HL-60 (cell line): ENCODE measurements around the gene DOCK8.

ENCODE experiments used
- GABPA ChIP-seq: IDR thresholded peaks from 2 replicates; pipeline ENCODE4 v1.6.1; 2012; ENCODE audit warnings: low read depth
- POLR2AphosphoS5 ChIP-seq: IDR thresholded peaks from 2 replicates; pipeline ENCODE4 v1.6.1; 2012; ENCODE audit warnings: low read depth
- REST ChIP-seq: IDR thresholded peaks from 2 replicates; pipeline ENCODE4 v1.6.1; 2012; ENCODE audit warnings: low read depth; ENCODE audit not compliant: insufficient replicate concordance
- SPI1 ChIP-seq: IDR thresholded peaks from 2 replicates; pipeline ENCODE4 v1.6.1; 2012; ENCODE audit warnings: low read depth, mild to moderate bottlenecking, borderline replicate concordance
- TF ChIP-seq, protein P1 (sequence below): IDR thresholded peaks from one replicate; pipeline ENCODE4 v1.5.1; 2011; ENCODE audit warnings: low read length, control low read depth, inconsistent platforms; ENCODE audit not compliant: insufficient read depth

DNA sequence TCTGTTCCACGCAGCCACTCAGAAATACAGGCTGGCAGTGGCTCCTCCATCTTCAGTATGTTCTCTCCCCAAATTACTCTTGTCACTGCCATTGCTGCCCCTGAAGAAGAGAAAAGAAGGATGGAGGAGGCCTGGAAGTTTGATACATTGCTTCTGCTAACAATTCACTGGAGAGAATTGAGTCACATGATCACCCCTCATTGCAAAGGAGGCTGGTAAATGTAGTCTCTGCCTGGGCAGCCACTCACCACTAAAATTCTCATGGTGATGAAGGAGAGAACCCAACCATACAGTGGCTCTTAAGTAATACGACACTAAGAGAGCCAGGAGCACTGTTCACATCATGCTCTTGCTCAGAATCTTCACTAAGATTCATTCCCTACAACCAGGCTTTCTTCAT, 112.0 kb downstream of the DOCK8 start:
- TF ChIP-seq, protein P1, sequence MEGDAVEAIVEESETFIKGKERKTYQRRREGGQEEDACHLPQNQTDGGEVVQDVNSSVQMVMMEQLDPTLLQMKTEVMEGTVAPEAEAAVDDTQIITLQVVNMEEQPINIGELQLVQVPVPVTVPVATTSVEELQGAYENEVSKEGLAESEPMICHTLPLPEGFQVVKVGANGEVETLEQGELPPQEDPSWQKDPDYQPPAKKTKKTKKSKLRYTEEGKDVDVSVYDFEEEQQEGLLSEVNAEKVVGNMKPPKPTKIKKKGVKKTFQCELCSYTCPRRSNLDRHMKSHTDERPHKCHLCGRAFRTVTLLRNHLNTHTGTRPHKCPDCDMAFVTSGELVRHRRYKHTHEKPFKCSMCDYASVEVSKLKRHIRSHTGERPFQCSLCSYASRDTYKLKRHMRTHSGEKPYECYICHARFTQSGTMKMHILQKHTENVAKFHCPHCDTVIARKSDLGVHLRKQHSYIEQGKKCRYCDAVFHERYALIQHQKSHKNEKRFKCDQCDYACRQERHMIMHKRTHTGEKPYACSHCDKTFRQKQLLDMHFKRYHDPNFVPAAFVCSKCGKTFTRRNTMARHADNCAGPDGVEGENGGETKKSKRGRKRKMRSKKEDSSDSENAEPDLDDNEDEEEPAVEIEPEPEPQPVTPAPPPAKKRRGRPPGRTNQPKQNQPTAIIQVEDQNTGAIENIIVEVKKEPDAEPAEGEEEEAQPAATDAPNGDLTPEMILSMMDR: no peak
- TF ChIP-seq REST (no peak), POLR2AphosphoS5 (no peak), SPI1 (no peak), GABPA (no peak)
